Left colon (tissue), 2 donors: ENCODE results near the gene PSMB1. TPM values are rescaled to one million over a fixed set of nuclear protein-coding genes. Genes with fewer than 3 reads are reported as not detected.

ENCODE experiments used
- total RNA-seq, 2 donors: library from RNA; stranded (reverse); fragmentation: NEBNext Ultra II Directional; extraction: Animal tissue kit (Norgen Biotek cat#: 25700); gene quantifications; one replicate each; pipeline ENCODE4 v1.2.1, GENCODE V29; 2021
- donor health status: DM: no; HTN: no; CAD: no.
- donor health status: DM: yes; HTN: yes; CAD: no.

Gene PSMB1
- total RNA-seq, 2 donors from 2014 or later = 118 to 127 TPM

Other genes starting within 250 kb of the PSMB1 start
- gene FAM120B, start 246.5 kb downstream of the PSMB1 start, total RNA-seq = 10 to 100 TPM; 30.3 to 31.1 TPM
- gene TBP, start 1.1 kb upstream of the PSMB1 start, total RNA-seq = 10 to 100 TPM; 11.0 to 12.8 TPM
- 10 to 100 TPM; 42.4 to 48.7 TPM for gene PDCD2, start 31.3 kb upstream of the PSMB1 start, total RNA-seq